KBM-7 (cell line): ENCODE data around the gene MYO1C.
"Not testable (repeated sequence)": the region's sequence is repeated elsewhere in the genome, so short reads cannot be mapped to it uniquely, and the experiment has no call there.

Experiments
- DNase-seq: peaks from one replicate; pipeline ENCODE4 v3.0.0-alpha.2; 2015
- in situ Hi-C: fragments of 300-500 bp; cut with MboI; formaldehyde crosslinking; loops from 2 replicates; pipeline ENCODE4 v1.14.3; 2020; ENCODE audit warnings: low sequenced_read_pairs, low pct_unique_long_range_greater_than_20kb, mixed read lengths

The MYO1C gene

GRCh38 chr17:1446201-1446600 lies 46.3 kb downstream of the MYO1C start:
- in situ Hi-C loops = no loop called here
- DNase-seq = no peak

GRCh38 chr17:1445695-1446094 lies 46.8 kb downstream of the MYO1C start:
- DNase-seq, in situ Hi-C loops: not testable (repeated sequence)

- in situ Hi-C loops, DNase-seq: not testable (repeated sequence)
Measured at GRCh38 chr17:1442721-1443120, 49.8 kb downstream of the MYO1C start.

- in situ Hi-C loops = no loop called here
Measured at GRCh38 chr17:1442187-1442586, 50.3 kb downstream of the MYO1C start.

GRCh38 chr17:1440921-1441320 lies 51.6 kb downstream of the MYO1C start:
- no peak for DNase-seq
- in situ Hi-C loops = no loop called here

More at GRCh38 chr17:1442187-1442586, 50.3 kb downstream of the MYO1C start:
- no peak for DNase-seq

GRCh38 chr17:1438593-1439083 lies 53.8 kb downstream of the MYO1C start:
- DNase-seq = no peak
- in situ Hi-C loops = no loop called here

GRCh38 chr17:1435326-1435725 lies 57.2 kb downstream of the MYO1C start:
- in situ Hi-C loops = no loop called here
- DNase-seq = no peak

GRCh38 chr17:1434150-1434549 lies 58.3 kb downstream of the MYO1C start:
- DNase-seq = no peak
- in situ Hi-C loops = no loop called here

- in situ Hi-C loops = no loop called here
- DNase-seq = no peak
Measured at GRCh38 chr17:1431631-1432104, 60.8 kb downstream of the MYO1C start.

- in situ Hi-C loops = no loop called here
- DNase-seq = no peak
Measured at GRCh38 chr17:1423456-1424135, 68.9 kb downstream of the MYO1C start.

GRCh38 chr17:1422885-1423284 lies 69.6 kb downstream of the MYO1C start:
- in situ Hi-C loops = no loop called here
- DNase-seq = no peak

- in situ Hi-C loops = no loop called here
- DNase-seq = no peak
Measured at GRCh38 chr17:1421470-1421869, 71.0 kb downstream of the MYO1C start.

- in situ Hi-C loops = no loop called here
- DNase-seq = no peak
Measured at GRCh38 chr17:1420981-1421380, 71.5 kb downstream of the MYO1C start.

- DNase-seq = no peak
- in situ Hi-C loops = no loop called here
Measured at GRCh38 chr17:1420163-1420562, 72.3 kb downstream of the MYO1C start.

GRCh38 chr17:1418476-1418875 lies 74.0 kb downstream of the MYO1C start:
- in situ Hi-C loops, DNase-seq: not testable (repeated sequence)

- in situ Hi-C loops = no loop called here
- no peak for DNase-seq
Measured at GRCh38 chr17:1416414-1416813, 76.1 kb downstream of the MYO1C start.

GRCh38 chr17:1414634-1415033 lies 77.9 kb downstream of the MYO1C start:
- no peak for DNase-seq
- in situ Hi-C loops = no loop called here
